ENCODE data around the gene FRAS1. TPM values are rescaled to one million over a fixed set of nuclear protein-coding genes. Genes with fewer than 3 reads are reported as not detected.
"Not testable (repeated sequence)": the region's sequence is repeated elsewhere in the genome, so short reads cannot be mapped to it uniquely, and the experiment has no call there.

Gene FRAS1
- total RNA-seq, 2 donors from 2014 or later, result 0.17 TPM; not detected in 1

GRCh38 chr4:78207541-78207940 is 150.4 kb downstream of the FRAS1 start:
- peaks cover 13 to 25% of the 10 kb centered on the region in 2 donors for H3K27me3 Mint-ChIP-seq
- H3K36me3 Mint-ChIP-seq, result no peaks in the 10 kb centered on the region
- ATAC-seq, result no peak
- no peak overlapping the region for H3K27ac Mint-ChIP-seq
- no peaks in the 10 kb centered on the region for H3K9me3 Mint-ChIP-seq
- no peaks in the 10 kb centered on the region for H3K4me1 Mint-ChIP-seq (ENCODE audit: low read depth in 2 of 2)
- no peak for DNase-seq (ENCODE audit: low spot score)
- H3K4me3 Mint-ChIP-seq, result no peak overlapping the region

DNA sequence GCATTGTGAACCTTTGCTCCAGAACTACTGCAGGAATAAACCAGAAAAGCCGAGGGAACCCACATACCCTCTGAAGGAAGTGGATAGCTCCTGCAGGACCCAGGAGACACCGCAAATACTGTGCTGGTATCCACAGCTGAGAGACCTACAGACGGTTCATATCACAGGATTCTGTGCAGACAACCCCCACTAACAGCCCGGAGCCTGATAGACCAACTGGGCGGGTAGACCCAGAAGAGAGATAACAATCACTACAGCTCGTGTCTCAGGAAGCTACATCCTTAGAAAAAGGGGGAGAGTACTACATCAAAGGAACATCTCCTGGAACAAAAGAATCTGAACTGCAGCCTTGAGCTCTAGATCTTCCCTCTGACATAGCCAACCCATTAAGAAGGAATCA is 150.8 kb downstream of the FRAS1 start:
- DNase-seq (ENCODE audit: low spot score) (no peak), ATAC-seq (no peak)
- Mint-ChIP-seq H3K27me3 (peaks cover 13 to 25% of the 10 kb centered on the region in 2 donors), H3K27ac (no peak overlapping the region), H3K4me1 (ENCODE audit: low read depth in 2 of 2) (no peaks in the 10 kb centered on the region), H3K36me3 (no peaks in the 10 kb centered on the region), H3K9me3 (no peaks in the 10 kb centered on the region), H3K4me3 (no peak overlapping the region)

- H3K4me3 Mint-ChIP-seq; H3K36me3 Mint-ChIP-seq; H3K9me3 Mint-ChIP-seq; DNase-seq (ENCODE audit: low spot score); H3K4me1 Mint-ChIP-seq (ENCODE audit: low read depth in 2 of 2); ATAC-seq; H3K27ac Mint-ChIP-seq: not testable (repeated sequence)
- peaks cover 10 to 25% of the 10 kb centered on the region in 2 donors for H3K27me3 Mint-ChIP-seq
Observed at GRCh38 chr4:78208896-78209295, 151.8 kb downstream of the FRAS1 start.

GRCh38 chr4:78210694-78211410 is 153.7 kb downstream of the FRAS1 start:
- ATAC-seq, result no peak
- DNase-seq (ENCODE audit: low spot score), result no peak
- Mint-ChIP-seq H3K27me3 (peaks cover 6 to 17% of the 10 kb centered on the region in 2 donors), H3K36me3 (no peaks in the 10 kb centered on the region), H3K27ac (no peak overlapping the region), H3K4me3 (no peak overlapping the region), H3K4me1 (ENCODE audit: low read depth in 2 of 2) (no peaks in the 10 kb centered on the region), H3K9me3 (no peaks in the 10 kb centered on the region)

DNA sequence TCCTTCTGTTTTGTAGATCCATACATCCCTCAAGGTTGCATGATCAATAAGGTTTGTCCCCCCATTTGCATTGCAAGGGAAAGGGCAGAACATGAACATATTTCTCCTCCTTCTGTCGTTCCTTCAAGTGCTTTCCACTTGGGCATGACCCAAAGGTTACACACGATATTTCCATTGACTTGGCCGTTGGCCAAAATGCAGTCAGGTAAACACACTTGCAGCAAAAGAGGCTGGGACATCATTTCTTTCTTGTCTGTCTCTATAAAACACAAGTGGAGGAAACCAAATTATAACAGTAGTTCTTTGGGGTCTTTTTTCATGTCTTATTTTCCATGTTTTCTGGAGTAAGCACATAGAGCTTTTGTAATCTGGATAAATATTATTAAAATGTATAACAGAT is 156.1 kb downstream of the FRAS1 start:
- H3K4me1 Mint-ChIP-seq (ENCODE audit: low read depth in 2 of 2), result no peaks in the 10 kb centered on the region
- H3K4me3 Mint-ChIP-seq, result no peak overlapping the region
- ATAC-seq (no peak), DNase-seq (ENCODE audit: low spot score) (no peak)
- H3K36me3 Mint-ChIP-seq, result no peaks in the 10 kb centered on the region
- no peaks in the 10 kb centered on the region for H3K9me3 Mint-ChIP-seq
- no peak overlapping the region for H3K27ac Mint-ChIP-seq
- peaks cover 3 to 17% of the 10 kb centered on the region in 2 donors for H3K27me3 Mint-ChIP-seq

- no peaks in the 10 kb centered on the region for H3K36me3 Mint-ChIP-seq
- H3K4me1 Mint-ChIP-seq (ENCODE audit: low read depth in 2 of 2), result no peaks in the 10 kb centered on the region
Observed at GRCh38 chr4:78214078-78214477, 157.0 kb downstream of the FRAS1 start.

GRCh38 chr4:78217557-78217956 is 160.4 kb downstream of the FRAS1 start:
- H3K4me1 Mint-ChIP-seq (ENCODE audit: low read depth in 2 of 2), result no peaks in the 10 kb centered on the region
- no peak overlapping the region for H3K27ac Mint-ChIP-seq
- no peak for DNase-seq (ENCODE audit: low spot score)
- H3K36me3 Mint-ChIP-seq, result no peaks in the 10 kb centered on the region
- no peak for ATAC-seq
- peaks cover 0 to 2% of the 10 kb centered on the region in 2 donors for H3K27me3 Mint-ChIP-seq
- H3K4me3 Mint-ChIP-seq, result no peak overlapping the region
- H3K9me3 Mint-ChIP-seq, result no peaks in the 10 kb centered on the region

More at GRCh38 chr4:78214078-78214477, 157.0 kb downstream of the FRAS1 start:
- no peaks in the 10 kb centered on the region for H3K9me3 Mint-ChIP-seq
- no peak for DNase-seq (ENCODE audit: low spot score)
- no peak overlapping the region for H3K4me3 Mint-ChIP-seq
- no peak for ATAC-seq
- H3K27ac Mint-ChIP-seq, result no peak overlapping the region
- H3K27me3 Mint-ChIP-seq, result peaks cover 2 to 17% of the 10 kb centered on the region in 2 donors

DNA sequence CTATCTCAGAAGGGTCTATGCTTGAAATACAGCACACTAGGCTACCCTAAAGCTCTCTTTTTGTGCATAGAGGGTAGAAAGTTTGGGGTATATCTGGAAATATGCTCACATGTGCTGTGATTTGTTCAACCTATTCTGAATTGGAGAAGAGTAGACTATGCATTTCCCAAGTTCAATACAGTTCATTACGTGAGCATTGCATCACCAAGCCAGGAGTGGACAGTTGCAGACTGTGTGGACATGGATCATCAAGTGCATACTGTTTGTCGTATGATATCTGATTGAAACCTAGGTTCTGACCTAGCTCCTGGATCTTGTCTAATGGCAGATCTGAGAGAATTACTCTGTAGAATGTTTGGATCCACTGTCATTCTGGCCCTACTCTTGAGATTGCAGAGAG is 161.1 kb downstream of the FRAS1 start:
- peaks cover 0 to 5% of the 10 kb centered on the region in 2 donors for H3K27me3 Mint-ChIP-seq
- H3K27ac Mint-ChIP-seq, result no peak overlapping the region
- no peak for ATAC-seq
- no peaks in the 10 kb centered on the region for H3K36me3 Mint-ChIP-seq
- no peaks in the 10 kb centered on the region for H3K9me3 Mint-ChIP-seq
- no peaks in the 10 kb centered on the region for H3K4me1 Mint-ChIP-seq (ENCODE audit: low read depth in 2 of 2)
- DNase-seq (ENCODE audit: low spot score), result no peak
- no peak overlapping the region for H3K4me3 Mint-ChIP-seq

DNA sequence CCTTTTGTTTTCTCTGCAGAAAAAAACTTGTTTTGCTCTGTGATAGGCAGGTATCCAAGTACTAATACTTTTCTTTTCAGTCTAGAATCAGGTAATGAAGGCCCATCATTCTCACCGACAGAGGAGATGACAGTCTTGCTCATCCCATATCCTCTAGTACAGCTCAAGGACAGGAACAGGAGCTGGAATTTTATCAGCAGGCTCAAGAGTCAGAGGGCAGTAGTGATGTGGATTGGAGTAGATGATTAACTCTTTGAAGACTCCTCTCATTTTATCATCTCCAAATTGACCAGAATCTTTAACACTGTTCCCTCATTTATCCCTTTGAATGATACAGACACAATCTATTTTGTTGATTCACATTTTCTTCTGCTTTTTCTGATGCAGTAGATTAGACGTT is 162.7 kb downstream of the FRAS1 start:
- H3K27me3 Mint-ChIP-seq, result peaks cover 0 to 5% of the 10 kb centered on the region in 2 donors
- H3K36me3 Mint-ChIP-seq, result no peaks in the 10 kb centered on the region

GRCh38 chr4:78220283-78220682 is 163.2 kb downstream of the FRAS1 start:
- DNase-seq (ENCODE audit: low spot score) (no peak), ATAC-seq (no peak)
- no peaks in the 10 kb centered on the region for H3K4me1 Mint-ChIP-seq (ENCODE audit: low read depth in 2 of 2)
- no peaks in the 10 kb centered on the region for H3K36me3 Mint-ChIP-seq
- H3K9me3 Mint-ChIP-seq, result no peaks in the 10 kb centered on the region
- H3K27ac Mint-ChIP-seq, result no peak overlapping the region
- H3K4me3 Mint-ChIP-seq, result no peak overlapping the region
- peaks cover 0 to 5% of the 10 kb centered on the region in 2 donors for H3K27me3 Mint-ChIP-seq

More for the DNA sequence above, 162.7 kb downstream of the FRAS1 start:
- Mint-ChIP-seq H3K4me3 (no peak overlapping the region), H3K4me1 (ENCODE audit: low read depth in 2 of 2) (no peaks in the 10 kb centered on the region), H3K27ac (no peak overlapping the region), H3K9me3 (no peaks in the 10 kb centered on the region)
- no peak for DNase-seq (ENCODE audit: low spot score)
- ATAC-seq, result no peak

DNA sequence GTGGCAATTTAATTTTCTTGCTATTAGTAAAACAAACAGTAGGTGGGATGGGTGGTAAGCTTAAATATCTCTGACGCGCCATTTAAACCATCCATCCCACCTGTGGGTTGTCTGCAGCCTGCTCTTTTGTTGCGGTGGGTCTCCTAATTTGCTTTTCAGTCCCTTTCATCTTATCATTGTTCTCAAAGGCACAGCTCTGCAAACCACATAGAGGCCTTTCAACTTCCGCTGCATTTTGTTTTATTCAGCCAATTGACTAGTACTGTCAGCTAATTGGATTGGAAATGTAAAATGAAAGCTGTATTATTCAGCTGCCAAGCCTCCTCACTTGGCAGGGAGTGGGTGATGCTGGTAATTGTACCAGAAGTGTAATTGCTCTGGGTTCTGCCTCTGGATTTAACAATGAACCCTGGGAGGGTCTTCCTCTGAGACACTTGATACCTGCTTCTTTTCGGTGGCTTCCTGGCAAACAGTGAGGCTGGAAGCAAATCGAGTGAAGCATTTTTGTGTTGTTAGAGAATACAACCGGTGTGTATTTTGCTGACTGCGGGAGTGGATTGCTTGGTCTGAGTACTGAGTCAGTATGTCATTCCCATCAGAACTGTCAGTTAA is 165.6 kb downstream of the FRAS1 start:
- Mint-ChIP-seq H3K27me3 (peaks cover 0 to 3% of the 10 kb centered on the region in 2 donors), H3K4me1 (ENCODE audit: low read depth in 2 of 2) (no peaks in the 10 kb centered on the region), H3K27ac (no peak overlapping the region), H3K9me3 (no peaks in the 10 kb centered on the region), H3K36me3 (peaks cover 7% of the 10 kb centered on the region), H3K4me3 (no peak overlapping the region)
- no peak for DNase-seq (ENCODE audit: low spot score)
- ATAC-seq, result no peak

DNA sequence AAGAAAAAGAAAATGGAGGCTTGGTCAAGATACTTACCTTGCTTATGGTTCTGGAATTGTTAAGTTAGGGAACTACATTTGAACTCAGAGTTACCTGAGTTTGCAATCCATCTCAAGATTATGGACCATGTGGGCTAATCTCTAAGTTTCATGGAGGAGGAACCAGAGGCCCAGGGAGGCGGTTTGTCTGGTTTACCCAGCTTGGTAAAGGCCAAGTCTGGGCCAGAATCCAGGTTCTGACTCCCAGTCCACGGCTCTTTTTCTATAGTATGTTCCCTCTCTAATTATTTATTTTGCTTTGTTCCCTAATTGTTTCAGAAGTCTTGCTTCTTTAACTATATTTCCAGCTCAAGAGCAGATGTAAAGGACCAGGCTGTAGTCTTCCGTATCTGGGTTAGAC is 168.1 kb downstream of the FRAS1 start:
- H3K36me3 Mint-ChIP-seq, result peaks cover 7% of the 10 kb centered on the region
- H3K4me1 Mint-ChIP-seq (ENCODE audit: low read depth in 2 of 2), result no peaks in the 10 kb centered on the region
- no peak overlapping the region for H3K27ac Mint-ChIP-seq
- no peak overlapping the region for H3K4me3 Mint-ChIP-seq
- no peak for ATAC-seq
- peaks cover 0 to 6% of the 10 kb centered on the region in 2 donors for H3K27me3 Mint-ChIP-seq
- no peak for DNase-seq (ENCODE audit: low spot score)
- H3K9me3 Mint-ChIP-seq, result no peaks in the 10 kb centered on the region

DNA sequence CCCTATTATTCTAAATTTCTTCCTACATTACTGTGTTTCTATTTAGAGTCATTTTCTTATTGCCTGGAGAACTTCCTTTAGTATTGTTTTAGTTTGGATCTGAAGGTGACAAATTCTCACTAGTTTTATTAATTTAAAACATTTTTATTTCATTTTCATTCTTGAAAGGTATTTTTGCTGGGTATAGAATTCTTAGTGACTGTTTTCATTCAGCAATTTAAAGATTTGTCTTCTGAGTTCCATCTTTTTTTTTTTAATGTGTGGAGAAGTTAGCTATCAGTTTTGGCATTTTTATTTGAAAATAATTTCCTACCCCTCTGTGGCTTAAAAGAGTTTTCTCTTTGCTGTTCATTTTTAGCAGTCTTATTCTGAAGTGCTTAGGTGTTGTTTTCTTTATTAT is 169.2 kb downstream of the FRAS1 start:
- Mint-ChIP-seq H3K27ac (no peak overlapping the region), H3K4me1 (ENCODE audit: low read depth in 2 of 2) (no peaks in the 10 kb centered on the region), H3K36me3 (peaks cover 7% of the 10 kb centered on the region), H3K9me3 (no peaks in the 10 kb centered on the region), H3K4me3 (no peak overlapping the region), H3K27me3 (peaks cover 0 to 6% of the 10 kb centered on the region in 2 donors)
- ATAC-seq (no peak), DNase-seq (ENCODE audit: low spot score) (no peak)

GRCh38 chr4:78227411-78228057 is 170.4 kb downstream of the FRAS1 start:
- no peaks in the 10 kb centered on the region for H3K4me1 Mint-ChIP-seq (ENCODE audit: low read depth in 2 of 2)
- DNase-seq (ENCODE audit: low spot score), result no peak
- no peaks in the 10 kb centered on the region for H3K9me3 Mint-ChIP-seq
- peaks cover 0 to 6% of the 10 kb centered on the region in 2 donors for H3K27me3 Mint-ChIP-seq
- no peak for ATAC-seq
- H3K36me3 Mint-ChIP-seq, result peaks cover 7% of the 10 kb centered on the region
- H3K4me3 Mint-ChIP-seq, result no peak overlapping the region
- H3K27ac Mint-ChIP-seq, result no peak overlapping the region
